PC-3 (cell line): Measurements from ENCODE around the gene ADAM17.

Experiments used
- CTCF ChIP-seq: fragments of 300-600 bp; sonication (generic); conservative IDR thresholded peaks from 2 replicates; pipeline ENCODE4 v1.5.1; 2017; ENCODE audit warnings: antibody characterized with exemption, low read depth, mild to moderate bottlenecking, low read length
- EZH2 ChIP-seq: fragments of 300-600 bp; sonication (generic); IDR thresholded peaks from one replicate; pipeline ENCODE4 v1.6.1; 2017; ENCODE audit warnings: antibody characterized with exemption, mild to moderate bottlenecking, low read length; ENCODE audit not compliant: unreplicated experiment

GRCh38 chr2:9498210-9498609, 57.4 kb downstream of the ADAM17 start:
- TF ChIP-seq EZH2 (no peak), CTCF (no peak)
